ENCODE data around the gene HCRTR1.

Gene HCRTR1

DNA sequence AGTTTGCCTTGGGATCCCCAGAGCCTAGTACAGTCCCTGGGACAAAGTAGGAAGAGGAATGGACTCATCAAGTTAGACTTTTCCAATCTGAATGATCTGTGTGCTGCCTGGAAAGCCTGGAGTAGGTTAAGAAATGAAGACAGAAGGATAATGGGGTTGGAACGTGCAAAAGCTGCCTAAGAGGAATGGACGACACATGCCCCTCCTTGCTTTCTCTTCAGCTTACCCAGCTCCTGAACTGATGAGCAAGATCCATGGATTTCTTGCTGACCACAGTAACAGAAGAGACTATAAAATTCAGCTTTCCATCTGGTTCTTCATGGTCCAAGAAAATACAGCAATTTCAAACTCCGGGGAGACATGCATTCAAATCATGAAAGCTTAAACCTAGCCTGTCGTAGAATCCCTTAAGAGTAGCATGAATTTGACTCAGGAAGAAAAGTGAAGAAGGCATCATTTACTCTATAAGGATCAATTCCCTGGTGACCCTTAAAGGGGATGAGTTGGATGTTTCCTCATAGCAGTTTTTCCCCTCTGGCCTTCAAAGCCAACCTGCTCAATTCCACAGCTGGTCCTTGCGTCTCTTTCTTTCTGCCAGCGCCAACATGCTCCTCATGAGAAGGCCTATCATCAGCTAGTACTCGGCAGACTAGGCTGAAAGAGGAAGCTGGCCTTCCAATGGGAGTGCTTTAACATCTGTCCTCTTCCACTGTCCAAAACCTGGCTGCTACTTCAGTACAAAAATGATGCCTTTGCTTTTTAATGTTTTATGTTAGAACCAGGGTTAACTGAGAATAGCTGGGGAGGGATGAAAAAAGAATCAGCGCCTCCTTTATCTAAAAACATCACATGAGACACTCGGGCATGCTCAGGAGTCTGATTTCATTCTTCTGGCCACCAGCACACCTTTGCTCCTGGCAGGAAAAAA is 32.9 kb downstream of the HCRTR1 start:
- DNase-seq (ENCODE audit: low read depth in 3 of 3) = no peak

DNA sequence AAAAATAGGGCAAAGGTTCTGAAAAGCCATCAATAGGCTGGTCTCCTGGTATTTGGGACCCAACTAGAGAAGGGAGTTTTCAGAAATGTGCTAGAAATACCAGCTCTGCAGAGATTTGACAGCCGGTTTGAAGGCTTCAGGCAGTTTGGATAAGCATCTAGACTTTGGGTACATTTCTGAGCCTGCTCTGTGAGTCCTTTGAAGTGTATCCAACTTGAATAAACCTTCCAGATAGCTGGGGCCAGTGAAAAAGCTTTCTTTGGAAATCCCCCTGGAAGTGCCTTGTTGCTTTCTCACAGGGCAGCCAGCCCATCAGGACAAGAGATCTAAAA is 33.6 kb downstream of the HCRTR1 start:
- DNase-seq (ENCODE audit: low read depth in 3 of 3) = no peak

DNA sequence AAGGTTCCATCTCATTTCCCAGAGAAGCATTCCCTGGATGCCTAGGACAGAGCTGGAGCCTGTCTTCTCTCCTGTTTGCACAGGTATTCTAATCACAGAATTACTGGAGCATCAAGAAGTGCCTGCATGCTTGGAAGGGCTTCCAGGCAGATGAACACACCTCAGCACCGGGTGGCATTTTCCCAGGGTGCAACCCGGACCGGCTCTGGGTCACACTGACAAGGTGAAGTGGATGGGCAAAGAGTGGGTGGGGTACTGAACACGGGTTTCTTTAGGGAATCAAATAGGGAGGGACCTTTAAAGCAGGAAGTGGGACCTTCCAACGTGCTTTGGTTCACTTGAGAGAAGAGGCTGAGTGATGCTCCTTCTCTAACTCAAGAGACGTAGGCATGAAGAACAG is 34.3 kb downstream of the HCRTR1 start:
- no peak for DNase-seq (ENCODE audit: low read depth in 3 of 3)

DNA sequence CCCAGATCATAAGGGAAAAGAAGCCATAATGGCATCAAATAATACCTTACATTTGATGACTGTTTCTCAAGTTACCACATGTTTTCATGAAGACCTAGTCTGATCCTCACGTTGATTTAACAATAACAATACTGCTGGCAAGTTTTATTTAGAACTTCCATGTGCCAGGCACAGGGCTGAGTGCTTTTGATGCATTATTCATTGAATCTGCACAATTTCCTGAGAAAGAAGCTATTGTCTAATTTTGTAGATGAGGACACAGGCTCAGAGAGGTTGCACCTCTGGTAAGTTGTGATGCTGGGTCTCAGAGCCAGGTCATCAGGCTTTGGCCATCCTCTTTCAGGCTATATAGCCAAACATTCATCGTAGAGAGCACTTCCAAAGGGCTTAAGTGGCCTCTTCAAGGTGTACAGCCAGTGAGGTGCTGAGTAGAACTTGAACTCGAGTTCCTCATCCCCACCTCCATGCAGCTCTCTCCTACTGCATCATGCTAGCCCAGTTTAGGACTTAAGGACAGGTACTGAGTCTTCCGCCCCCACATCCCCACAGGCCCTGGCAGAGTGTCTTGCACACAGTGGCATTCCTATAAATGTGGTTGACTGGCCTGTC is 35.5 kb downstream of the HCRTR1 start:
- no peak for DNase-seq (ENCODE audit: low read depth in 3 of 3)

DNA sequence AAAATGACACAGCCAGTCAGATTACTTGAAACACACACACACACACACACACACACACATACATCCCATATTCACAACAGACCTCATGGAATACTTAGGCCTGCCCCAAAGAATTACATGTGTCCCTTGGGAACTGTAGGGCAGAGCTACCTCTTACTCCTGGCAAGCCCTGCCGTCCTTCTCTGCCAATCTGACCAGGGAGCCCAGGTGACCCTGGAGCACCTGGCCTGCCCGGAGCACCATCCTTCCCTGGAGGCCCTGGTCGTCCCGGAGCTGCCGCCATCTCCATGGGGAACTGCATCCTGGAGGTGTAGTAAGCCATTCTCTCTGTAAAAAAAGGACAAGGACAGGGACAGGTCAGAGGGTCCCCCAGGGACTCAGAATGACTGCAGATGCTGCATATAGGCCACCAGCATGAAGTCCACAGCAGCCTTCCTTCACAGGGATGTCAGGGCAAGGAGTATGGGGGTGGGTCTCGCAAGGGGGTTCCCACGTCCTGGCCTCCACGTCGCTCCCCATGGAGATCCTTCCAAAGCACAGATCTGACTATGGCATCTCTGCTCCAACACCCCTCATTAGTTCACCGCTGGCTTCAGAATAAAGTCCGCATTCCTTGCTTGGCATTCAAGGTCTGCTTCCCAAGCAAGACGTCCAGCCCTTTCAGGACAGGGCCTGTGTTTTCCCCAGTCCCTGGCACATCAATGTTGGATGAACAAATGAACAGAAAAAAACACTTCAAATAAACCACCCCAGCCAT is 36.4 kb downstream of the HCRTR1 start:
- no peak for DNase-seq (ENCODE audit: low read depth in 3 of 3)

GRCh38 chr1:31654474-31654776 is 36.9 kb downstream of the HCRTR1 start:
- DNase-seq (ENCODE audit: low read depth in 3 of 3) = no peak

DNA sequence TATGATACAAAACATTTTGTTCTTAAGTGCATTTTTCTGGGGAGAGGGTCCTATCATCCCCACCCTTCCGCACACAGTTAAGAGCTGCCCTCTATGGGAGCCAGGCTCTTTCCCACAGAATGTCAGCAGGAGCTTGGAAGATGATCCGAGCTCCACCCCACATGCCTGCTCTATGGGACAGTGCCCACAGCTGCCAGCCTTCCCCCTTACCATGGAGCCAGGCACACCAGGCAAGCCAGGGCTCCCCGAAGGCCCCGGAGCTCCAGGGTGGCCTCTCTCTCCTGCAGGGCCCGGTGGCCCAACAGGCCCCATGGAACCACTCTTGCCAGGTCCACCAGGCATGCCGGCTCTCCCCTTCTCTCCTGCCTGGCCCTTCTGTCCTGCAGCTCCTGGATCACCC is 37.6 kb downstream of the HCRTR1 start:
- no peak for DNase-seq (ENCODE audit: low read depth in 3 of 3)

GRCh38 chr1:31655756-31656155 is 38.3 kb downstream of the HCRTR1 start:
- no peak for DNase-seq (ENCODE audit: low read depth in 3 of 3)

GRCh38 chr1:31657020-31657804 is 39.7 kb downstream of the HCRTR1 start:
- no peak for DNase-seq (ENCODE audit: low read depth in 3 of 3)

DNA sequence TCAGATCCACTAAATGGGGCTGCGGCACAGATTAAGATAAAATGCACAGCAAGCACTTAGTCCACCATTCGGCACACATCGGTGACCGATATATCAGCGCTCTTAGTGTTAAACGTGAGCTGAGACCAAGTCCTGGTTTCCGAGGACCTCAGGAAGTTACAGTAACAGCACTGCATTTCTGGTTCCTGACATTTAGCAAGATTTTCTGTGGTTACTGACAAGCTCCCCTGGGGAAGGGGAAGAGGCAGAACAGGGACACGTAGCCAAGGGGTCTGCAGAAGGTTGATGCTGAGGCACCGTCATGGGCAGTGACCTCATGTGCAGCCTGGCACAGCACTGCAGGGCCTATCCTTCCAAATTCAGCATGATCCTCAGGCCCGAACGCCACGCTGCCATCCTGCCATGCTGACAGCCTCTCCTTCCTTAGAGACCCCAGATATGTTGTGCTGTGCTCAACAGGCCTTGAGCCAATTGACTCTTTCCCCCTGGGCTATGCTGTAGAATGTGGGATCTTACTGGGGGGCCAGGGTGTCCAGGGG is 40.6 kb downstream of the HCRTR1 start:
- no peak for DNase-seq (ENCODE audit: low read depth in 3 of 3)

GRCh38 chr1:31658721-31659120 is 41.2 kb downstream of the HCRTR1 start:
- no peak for DNase-seq (ENCODE audit: low read depth in 3 of 3)

GRCh38 chr1:31659889-31660288 is 42.4 kb downstream of the HCRTR1 start:
- DNase-seq (ENCODE audit: low read depth in 3 of 3) = no peak

- DNase-seq (ENCODE audit: low read depth in 3 of 3) = no peak
Measured at GRCh38 chr1:31660871-31661455, 43.5 kb downstream of the HCRTR1 start.

- no peak for DNase-seq (ENCODE audit: low read depth in 3 of 3)
Measured at GRCh38 chr1:31661856-31662255, 44.4 kb downstream of the HCRTR1 start.

- DNase-seq (ENCODE audit: low read depth in 3 of 3) = no peak
Measured at GRCh38 chr1:31662463-31662862, 45.0 kb downstream of the HCRTR1 start.

- DNase-seq (ENCODE audit: low read depth in 3 of 3) = peak in 2 of 3 donors; percentile 37
Measured at GRCh38 chr1:31663622-31664452, 46.3 kb downstream of the HCRTR1 start.

DNA sequence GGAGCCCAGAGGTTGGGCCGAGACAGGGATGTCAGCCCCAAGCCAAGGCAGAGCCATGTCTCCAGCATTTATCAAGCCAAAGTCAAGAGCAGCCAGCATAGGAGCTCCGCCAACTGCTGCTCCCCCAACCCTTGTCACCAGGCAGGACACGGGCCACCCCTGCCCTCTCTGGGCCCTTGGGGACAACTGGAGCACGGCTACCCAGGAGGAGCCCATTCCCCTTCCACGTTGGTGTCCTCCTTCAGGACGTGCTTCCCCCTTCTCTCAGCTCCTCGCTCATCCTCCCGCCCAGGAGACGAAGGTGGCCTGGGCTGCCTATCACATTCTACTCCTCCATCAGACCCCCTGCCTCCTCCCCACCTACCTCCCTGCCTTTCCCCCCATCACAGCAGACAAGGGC is 47.0 kb downstream of the HCRTR1 start:
- no peak for DNase-seq (ENCODE audit: low read depth in 3 of 3)

GRCh38 chr1:31665234-31665878 is 47.9 kb downstream of the HCRTR1 start:
- DNase-seq (ENCODE audit: low read depth in 3 of 3) = no peak

DNA sequence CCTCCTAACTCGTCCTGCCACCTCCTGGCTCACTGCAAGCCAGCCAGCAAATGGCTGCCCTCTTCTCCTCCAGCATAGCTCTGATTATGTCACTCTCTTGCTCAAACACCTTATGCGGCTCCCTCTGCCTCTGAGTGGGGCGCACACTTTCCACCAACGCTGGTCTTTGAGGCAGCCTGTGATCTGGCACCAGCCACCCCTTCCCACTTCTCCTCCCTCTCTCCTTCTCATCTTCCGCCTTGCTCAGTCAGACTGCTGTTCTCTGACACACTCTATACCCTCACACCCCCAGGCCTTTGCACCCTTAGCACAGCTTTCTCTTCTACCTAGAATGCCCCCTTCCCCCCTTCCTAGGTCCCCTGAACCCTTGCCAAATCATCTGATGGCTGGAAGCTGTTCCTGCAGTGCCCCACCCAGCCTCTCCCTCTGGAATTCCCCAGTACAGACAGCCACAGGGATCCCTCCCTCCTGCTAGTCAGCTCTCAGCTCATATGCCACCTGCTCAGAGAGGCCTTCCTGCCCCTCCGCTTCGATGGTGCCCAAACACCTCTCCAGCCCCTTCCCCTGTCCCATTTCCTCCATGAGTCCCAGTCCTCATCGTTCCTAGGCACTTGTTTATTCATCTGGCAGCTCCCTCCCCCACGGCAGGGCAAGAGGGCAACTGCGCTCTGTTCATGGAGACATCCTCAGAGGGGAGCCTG is 48.9 kb downstream of the HCRTR1 start:
- DNase-seq (ENCODE audit: low read depth in 3 of 3) = no peak
